Tibial nerve (tissue), 4 donors: ENCODE data around the gene CPXM1.

Experiments
- CTCF ChIP-seq, 5 experiments: fragments of 200-600 bp in 3 of 5; fragments of 450-650 bp in 2 of 5; sonication (generic) in 3 of 5; IDR thresholded peaks; one replicate each; pipeline ENCODE4 v1.5.1; 2016 to 2019; ENCODE audit warnings: antibody characterized with exemption in 5 of 5, mild to moderate bottlenecking in 3 of 5, moderate library complexity in 2 of 5
- EP300 ChIP-seq, 2 donors: sonication (generic); formaldehyde crosslinking; IDR thresholded peaks; one replicate each; pipeline ENCODE4 v1.6.1; 2017; ENCODE audit warnings: antibody characterized with exemption in 2 of 2, mild to moderate bottlenecking in 1 of 2

- TF ChIP-seq CTCF (IDR thresholded peaks at IDR 0.05) (no peak), EP300 (IDR thresholded peaks at IDR 0.05) (no peak)
Observed at GRCh38 chr20:2762578-2763131, 37.8 kb downstream of the CPXM1 start.
